Measurements from ENCODE around the gene NKTR.

The NKTR gene

DNA sequence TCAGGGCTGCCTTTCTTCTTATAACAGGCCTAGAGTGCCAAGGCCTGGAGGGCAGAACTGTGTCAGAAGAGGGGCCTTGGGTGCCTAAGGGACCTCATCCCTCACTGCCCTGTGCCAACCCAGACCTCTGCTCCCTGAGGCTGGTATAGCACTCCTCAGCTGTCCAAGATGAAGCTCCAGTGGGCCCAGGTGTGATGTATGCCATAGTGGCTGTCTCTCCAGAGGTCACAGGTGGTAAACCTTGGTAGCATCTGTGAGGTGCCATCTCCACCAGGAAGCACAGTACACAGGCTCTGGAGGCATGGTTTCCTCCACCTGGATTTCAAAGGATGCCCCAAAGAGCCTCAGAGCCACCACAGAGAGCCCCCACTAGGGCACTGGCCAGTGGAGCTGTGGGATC, 72.6 kb downstream of the NKTR start:
- no peak overlapping the region for H3K27ac ChIP-seq (replicated peaks)
- TF ChIP-seq GABPA (IDR thresholded peaks at IDR 0.05; ENCODE audit: low read depth) (no peak), POLR2AphosphoS5 (IDR thresholded peaks at IDR 0.05; ENCODE audit: low read depth) (no peak), SPI1 (IDR thresholded peaks at IDR 0.05; ENCODE audit: borderline replicate concordance, low read depth) (no peak)
- TF ChIP-seq, protein P1, sequence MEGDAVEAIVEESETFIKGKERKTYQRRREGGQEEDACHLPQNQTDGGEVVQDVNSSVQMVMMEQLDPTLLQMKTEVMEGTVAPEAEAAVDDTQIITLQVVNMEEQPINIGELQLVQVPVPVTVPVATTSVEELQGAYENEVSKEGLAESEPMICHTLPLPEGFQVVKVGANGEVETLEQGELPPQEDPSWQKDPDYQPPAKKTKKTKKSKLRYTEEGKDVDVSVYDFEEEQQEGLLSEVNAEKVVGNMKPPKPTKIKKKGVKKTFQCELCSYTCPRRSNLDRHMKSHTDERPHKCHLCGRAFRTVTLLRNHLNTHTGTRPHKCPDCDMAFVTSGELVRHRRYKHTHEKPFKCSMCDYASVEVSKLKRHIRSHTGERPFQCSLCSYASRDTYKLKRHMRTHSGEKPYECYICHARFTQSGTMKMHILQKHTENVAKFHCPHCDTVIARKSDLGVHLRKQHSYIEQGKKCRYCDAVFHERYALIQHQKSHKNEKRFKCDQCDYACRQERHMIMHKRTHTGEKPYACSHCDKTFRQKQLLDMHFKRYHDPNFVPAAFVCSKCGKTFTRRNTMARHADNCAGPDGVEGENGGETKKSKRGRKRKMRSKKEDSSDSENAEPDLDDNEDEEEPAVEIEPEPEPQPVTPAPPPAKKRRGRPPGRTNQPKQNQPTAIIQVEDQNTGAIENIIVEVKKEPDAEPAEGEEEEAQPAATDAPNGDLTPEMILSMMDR (IDR thresholded peaks at IDR 0.05; ENCODE audit: insufficient read depth, low read length) = no peak
- TF ChIP-seq, protein P2, sequence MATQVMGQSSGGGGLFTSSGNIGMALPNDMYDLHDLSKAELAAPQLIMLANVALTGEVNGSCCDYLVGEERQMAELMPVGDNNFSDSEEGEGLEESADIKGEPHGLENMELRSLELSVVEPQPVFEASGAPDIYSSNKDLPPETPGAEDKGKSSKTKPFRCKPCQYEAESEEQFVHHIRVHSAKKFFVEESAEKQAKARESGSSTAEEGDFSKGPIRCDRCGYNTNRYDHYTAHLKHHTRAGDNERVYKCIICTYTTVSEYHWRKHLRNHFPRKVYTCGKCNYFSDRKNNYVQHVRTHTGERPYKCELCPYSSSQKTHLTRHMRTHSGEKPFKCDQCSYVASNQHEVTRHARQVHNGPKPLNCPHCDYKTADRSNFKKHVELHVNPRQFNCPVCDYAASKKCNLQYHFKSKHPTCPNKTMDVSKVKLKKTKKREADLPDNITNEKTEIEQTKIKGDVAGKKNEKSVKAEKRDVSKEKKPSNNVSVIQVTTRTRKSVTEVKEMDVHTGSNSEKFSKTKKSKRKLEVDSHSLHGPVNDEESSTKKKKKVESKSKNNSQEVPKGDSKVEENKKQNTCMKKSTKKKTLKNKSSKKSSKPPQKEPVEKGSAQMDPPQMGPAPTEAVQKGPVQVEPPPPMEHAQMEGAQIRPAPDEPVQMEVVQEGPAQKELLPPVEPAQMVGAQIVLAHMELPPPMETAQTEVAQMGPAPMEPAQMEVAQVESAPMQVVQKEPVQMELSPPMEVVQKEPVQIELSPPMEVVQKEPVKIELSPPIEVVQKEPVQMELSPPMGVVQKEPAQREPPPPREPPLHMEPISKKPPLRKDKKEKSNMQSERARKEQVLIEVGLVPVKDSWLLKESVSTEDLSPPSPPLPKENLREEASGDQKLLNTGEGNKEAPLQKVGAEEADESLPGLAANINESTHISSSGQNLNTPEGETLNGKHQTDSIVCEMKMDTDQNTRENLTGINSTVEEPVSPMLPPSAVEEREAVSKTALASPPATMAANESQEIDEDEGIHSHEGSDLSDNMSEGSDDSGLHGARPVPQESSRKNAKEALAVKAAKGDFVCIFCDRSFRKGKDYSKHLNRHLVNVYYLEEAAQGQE (IDR thresholded peaks at IDR 0.05; ENCODE audit: insufficient replicate concordance, low read depth) = no peak
- no peak overlapping the region for H3K4me3 ChIP-seq (replicated peaks; ENCODE audit: insufficient read depth, low read length)
- no peak for DNase-seq (ENCODE audit: low read depth in 1 of 2, low spot score in 1 of 2)
- no peaks in the 10 kb centered on the region for H3K27me3 ChIP-seq (ENCODE audit: insufficient read depth, poor library complexity, severe bottlenecking)

DNA sequence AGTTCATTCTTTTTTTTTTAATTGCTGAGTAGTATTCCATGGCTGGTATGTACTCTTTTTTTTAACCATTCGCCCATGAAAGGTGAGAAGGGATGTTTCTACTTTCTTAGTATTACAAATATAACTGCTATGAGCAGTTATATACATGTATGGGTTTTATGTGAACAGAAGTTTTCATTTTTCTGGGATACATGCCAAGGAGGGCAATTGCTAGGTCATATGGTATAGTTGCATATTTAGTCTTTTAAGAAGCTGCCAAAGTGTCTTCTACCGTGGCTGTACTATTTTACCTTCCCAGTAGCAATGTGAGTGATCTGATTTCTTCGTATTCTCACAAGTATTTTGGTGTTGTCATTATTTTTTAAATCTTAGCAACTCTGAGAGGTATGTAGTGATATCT, 73.7 kb downstream of the NKTR start:
- Histone ChIP-seq H3K4me3 (replicated peaks; ENCODE audit: insufficient read depth, low read length) (no peak overlapping the region), H3K27me3 (ENCODE audit: insufficient read depth, poor library complexity, severe bottlenecking) (no peaks in the 10 kb centered on the region), H3K27ac (replicated peaks) (no peak overlapping the region)
- no peak for DNase-seq (ENCODE audit: low read depth in 1 of 2, low spot score in 1 of 2)
- TF ChIP-seq, protein P2 (IDR thresholded peaks at IDR 0.05; ENCODE audit: insufficient replicate concordance, low read depth) = no peak
- no peak for TF ChIP-seq SPI1 (IDR thresholded peaks at IDR 0.05; ENCODE audit: borderline replicate concordance, low read depth)
- TF ChIP-seq, protein P1 (IDR thresholded peaks at IDR 0.05; ENCODE audit: insufficient read depth, low read length) = no peak

DNA sequence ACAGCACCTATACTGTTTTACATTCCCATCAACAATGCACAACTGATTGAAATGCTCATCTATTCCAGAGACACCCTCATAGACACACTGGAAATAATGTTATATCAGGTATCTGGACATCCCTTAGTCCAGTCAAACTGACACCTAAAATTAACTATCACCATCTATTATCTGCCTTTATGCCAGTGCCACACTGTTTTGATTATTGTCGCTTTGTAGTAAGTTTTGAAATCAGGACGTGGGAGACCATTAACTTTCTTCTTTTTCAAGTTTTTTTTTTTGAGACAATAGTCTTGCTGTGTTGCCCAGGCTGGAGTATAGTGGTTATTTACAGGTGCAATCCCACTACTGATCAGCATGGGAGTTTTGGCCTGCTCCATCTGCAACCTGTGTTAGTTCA, 75.4 kb downstream of the NKTR start:
- H3K27me3 ChIP-seq (ENCODE audit: insufficient read depth, poor library complexity, severe bottlenecking) = no peaks in the 10 kb centered on the region
- no peak for DNase-seq (ENCODE audit: low read depth in 1 of 2, low spot score in 1 of 2)
- no peak overlapping the region for H3K4me3 ChIP-seq (replicated peaks; ENCODE audit: insufficient read depth, low read length)
- no peak for TF ChIP-seq GABPA (IDR thresholded peaks at IDR 0.05; ENCODE audit: low read depth)
- no peak for TF ChIP-seq SPI1 (IDR thresholded peaks at IDR 0.05; ENCODE audit: borderline replicate concordance, low read depth)
- TF ChIP-seq, protein P1 (IDR thresholded peaks at IDR 0.05; ENCODE audit: insufficient read depth, low read length) = no peak
- TF ChIP-seq POLR2AphosphoS5 (IDR thresholded peaks at IDR 0.05; ENCODE audit: low read depth) = no peak
- TF ChIP-seq, protein P2 (IDR thresholded peaks at IDR 0.05; ENCODE audit: insufficient replicate concordance, low read depth) = no peak
- H3K27ac ChIP-seq (replicated peaks) = no peak overlapping the region
